Keratinocyte (primary cell): Measurements from ENCODE around the gene TOR3A. TPM values are rescaled to one million over a fixed set of nuclear protein-coding genes. Genes with fewer than 3 reads are reported as not detected.

Experiments used
- DNase-seq: peaks from one replicate; pipeline ENCODE4 v3.0.0-alpha.2; 2011; ENCODE audit warnings: low read depth, missing footprints, low spot score
- FAIRE-seq: peaks from 2 replicates; lab custom pipeline; 2011; peaks lifted over from hg19 to GRCh38; lab: Jason Lieb, UNC
- H2AFZ ChIP-seq: 2 replicates; pipeline ENCODE4 v1.6.0; 2012; ENCODE audit warnings: low read length, control low read depth, inconsistent platforms; ENCODE audit not compliant: control insufficient read depth
- H3K27ac ChIP-seq: 2 replicates; pipeline ENCODE4 v1.5.1; 2011; ENCODE audit warnings: low read length; ENCODE audit not compliant: control insufficient read depth, insufficient read depth
- H3K27me3 ChIP-seq: 3 replicates; pipeline ENCODE4 v1.6.0; 2011; ENCODE audit warnings: low read length; ENCODE audit not compliant: control insufficient read depth, insufficient read depth; ENCODE audit errors: extremely low read depth
- H3K36me3 ChIP-seq, 2 experiments: 2 replicates in 1 of 2; 3 replicates in 1 of 2; pipeline ENCODE4 v1.5.1; 2011; ENCODE audit warnings: low read length in 2 of 2, mild to moderate bottlenecking in 1 of 2; ENCODE audit not compliant: control insufficient read depth in 2 of 2, insufficient read depth in 2 of 2; ENCODE audit errors: extremely low read depth in 1 of 2
- H3K4me1 ChIP-seq: 3 replicates; pipeline ENCODE4 v1.5.1; 2011; ENCODE audit warnings: low read length; ENCODE audit not compliant: control insufficient read depth, insufficient read depth; ENCODE audit errors: extremely low read depth
- H3K4me2 ChIP-seq: 3 replicates; pipeline ENCODE4 v1.6.0; 2011; ENCODE audit warnings: low read depth, low read length; ENCODE audit not compliant: control insufficient read depth, insufficient read depth; ENCODE audit errors: extremely low read depth
- H3K4me3 ChIP-seq, 3 experiments: fragments of 200-600 bp in 1 of 3; sonication (generic) in 1 of 3; 2 replicates in 2 of 3; 3 replicates in 1 of 3; pipeline ENCODE4 v1.5.1; 2011 to 2016; ENCODE audit warnings: low read length in 3 of 3, mild to moderate bottlenecking in 3 of 3, control low read depth in 2 of 3, inconsistent platforms in 1 of 3, low read depth in 1 of 3, mixed read lengths in 1 of 3, mixed run types in 1 of 3, moderate library complexity in 1 of 3; ENCODE audit not compliant: control insufficient read depth in 2 of 3, insufficient read depth in 2 of 3; ENCODE audit errors: extremely low read depth in 1 of 3
- H3K79me2 ChIP-seq: 2 replicates; pipeline ENCODE4 v1.6.0; 2012; ENCODE audit warnings: low read length; ENCODE audit not compliant: control insufficient read depth, insufficient read depth
- H3K9ac ChIP-seq: 3 replicates; pipeline ENCODE4 v1.6.0; 2011; ENCODE audit warnings: low read length; ENCODE audit not compliant: control insufficient read depth, insufficient read depth; ENCODE audit errors: extremely low read depth
- H3K9me1 ChIP-seq: 3 replicates; pipeline ENCODE4 v1.6.0; 2011; ENCODE audit warnings: low read length; ENCODE audit not compliant: control insufficient read depth, insufficient read depth; ENCODE audit errors: extremely low read depth
- H3K9me3 ChIP-seq: 2 replicates; pipeline ENCODE4 v1.5.1; 2012; ENCODE audit warnings: low read depth, low read length; ENCODE audit not compliant: control insufficient read depth
- H4K20me1 ChIP-seq: 3 replicates; pipeline ENCODE4 v1.6.0; 2011; ENCODE audit warnings: low read length; ENCODE audit not compliant: control insufficient read depth, insufficient read depth; ENCODE audit errors: extremely low read depth
- CTCF ChIP-seq, 3 experiments: IDR thresholded peaks in 1 of 3; conservative IDR thresholded peaks in 1 of 3; optimal IDR thresholded peaks in 1 of 3; 2 replicates in 2 of 3; 3 replicates in 1 of 3; pipeline versions ENCODE3 to v1.5.1; 2011; ENCODE audit warnings: low read length in 3 of 3, mild to moderate bottlenecking in 3 of 3, moderate library complexity in 2 of 3, control low read depth in 1 of 3, inconsistent platforms in 1 of 3; ENCODE audit not compliant: insufficient read depth in 2 of 3; ENCODE audit errors: extremely low read depth in 1 of 3
- EZH2 ChIP-seq: IDR thresholded peaks from one replicate; pipeline ENCODE4 v1.6.1; 2012; ENCODE audit warnings: inconsistent platforms, mild to moderate bottlenecking, low read length, moderate library complexity
- dilution Hi-C: fragments of 300-500 bp; cut with MboI; formaldehyde crosslinking; loops from one replicate; pipeline ENCODE4 v1.7.0; 2020; ENCODE audit warnings: low sequenced_read_pairs; ENCODE audit not compliant: extremely low pct_ligation_motif_present
- polyA minus RNA-seq, 3 experiments: library from RNA; depleted of rRNA, polyadenylated mRNA; stranded (reverse); fragments of >200 nt; gene quantifications; 1 replicate in 1 of 3; 2 replicates in 1 of 3; 3 replicates in 1 of 3; pipeline ENCODE4 v1.2.3, GENCODE V29; 2011
- polyA plus RNA-seq, 5 experiments: library from polyadenylated mRNA; depleted of rRNA in 3 of 5; stranded (reverse) in 3 of 5; stranded (forward) in 1 of 5; unstranded in 1 of 5; fragments of >200 nt; gene quantifications; 1 replicate in 1 of 5; 2 replicates in 3 of 5; 3 replicates in 1 of 5; pipeline versions ENCODE4 v1.2.1 to v1.2.3, GENCODE V29; 2011 to 2012; ENCODE audit warnings: missing spikeins in 2 of 5, low read depth in 1 of 5, low replicate concordance in 1 of 5

The TOR3A gene
- polyA plus RNA-seq (16.8 to 21.3 TPM (median 20.4 TPM) in 3 replicates), polyA minus RNA-seq (30.3 to 44.8 TPM (median 30.8 TPM) in 3 replicates)
- polyA plus RNA-seq (2011; ENCODE audit: low read depth) = 4.0 TPM
- polyA plus RNA-seq (2011; cell fraction: cytosol; rRNA removed) = 9.4 and 10.7 TPM in 2 replicates
- polyA plus RNA-seq (2011; cell fraction: nucleus; rRNA removed) = 19.3 and 22.2 TPM in 2 replicates
- polyA plus RNA-seq (2012; ENCODE audit: low replicate concordance) = 16.5 and 17.3 TPM in 2 replicates
- 27.2 TPM for polyA minus RNA-seq (2011; cell fraction: cytosol; rRNA and poly(A)+ RNA removed)
- 20.8 and 23.0 TPM in 2 replicates for polyA minus RNA-seq (2011; cell fraction: nucleus; rRNA and poly(A)+ RNA removed)

DNA sequence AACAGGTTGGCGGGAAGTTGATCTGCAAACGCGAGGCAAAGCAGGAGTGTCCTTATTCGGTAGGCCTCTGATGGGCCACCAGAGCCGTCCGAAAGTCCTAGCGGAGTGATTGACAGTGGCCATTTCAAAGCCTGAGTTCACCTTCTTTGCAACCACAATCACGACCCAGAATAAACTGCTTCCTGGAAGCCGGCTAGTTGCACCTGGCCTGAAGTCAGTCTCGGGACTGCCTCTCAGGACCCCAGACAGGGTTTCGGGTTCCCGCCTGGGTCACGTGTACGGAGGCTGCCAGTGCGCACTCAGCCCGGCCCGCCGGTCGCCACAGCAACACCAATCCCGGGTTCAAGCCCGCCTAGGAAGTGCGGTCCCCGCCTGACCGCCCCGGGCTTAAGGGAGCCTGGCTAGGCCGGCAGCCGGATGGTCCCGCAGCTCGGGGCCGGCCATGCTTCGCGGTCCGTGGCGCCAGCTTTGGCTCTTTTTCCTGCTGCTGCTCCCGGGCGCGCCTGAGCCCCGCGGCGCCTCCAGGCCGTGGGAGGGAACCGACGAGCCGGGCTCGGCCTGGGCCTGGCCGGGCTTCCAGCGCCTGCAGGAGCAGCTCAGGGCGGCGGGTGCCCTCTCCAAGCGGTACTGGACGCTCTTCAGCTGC is at the start of gene TOR3A:
TSS of gene TOR3A (plus strand) at position 384 of the 646 bp plus-strand sequence. CDS start at position 443, 59 bp downstream.
- peaks cover 0 to 7% of the 10 kb centered on the region in 2 experiments for H3K36me3 ChIP-seq
- H3K27me3 ChIP-seq = no peaks in the 10 kb centered on the region
- dilution Hi-C loops = no loop called here
- peak within 1 kb of the TSS; percentile 87 for H3K9ac ChIP-seq
- TF ChIP-seq EZH2 (no peak), CTCF (optimal IDR thresholded peaks at IDR 0.05 in 1 of 3, IDR thresholded peaks at IDR 0.05 in 1 of 3, conservative IDR thresholded peaks at IDR 0.05 in 1 of 3; ENCODE audit: extremely low read depth in 1 of 3, insufficient read depth in 2 of 3, low read length in 3 of 3) (peak in 1 of 3 experiments; percentile 2)
- H3K9me1 ChIP-seq = no peaks in the 10 kb centered on the region
- H3K4me1 ChIP-seq = peaks cover 17% of the 10 kb centered on the region
- H3K4me3 ChIP-seq = peak within 1 kb of the TSS; percentile 84 to 94 (median 91)
- peak within 1 kb of the TSS; percentile 80 for H2AFZ ChIP-seq
- no peak for FAIRE-seq
- peak within 1 kb of the TSS; percentile 97 for H3K4me2 ChIP-seq
- H3K27ac ChIP-seq = peak within 1 kb of the TSS; percentile 81
- H3K9me3 ChIP-seq = no peaks in the 10 kb centered on the region
- peaks cover 19% of the 10 kb centered on the region for H3K79me2 ChIP-seq
- H4K20me1 ChIP-seq = no peaks in the 10 kb centered on the region
- DNase-seq = peak; percentile 62

- no peak overlapping the region for H2AFZ ChIP-seq
- dilution Hi-C loops = no loop called here
- no peak overlapping the region for H3K4me2 ChIP-seq
- peaks cover 2% of the 10 kb centered on the region for H4K20me1 ChIP-seq
- DNase-seq (no peak), FAIRE-seq (peak; percentile 17)
- no peak overlapping the region for H3K4me3 ChIP-seq
- no peaks in the 10 kb centered on the region for H3K27me3 ChIP-seq
- H3K27ac ChIP-seq = no peak overlapping the region
- no peaks in the 10 kb centered on the region for H3K9me3 ChIP-seq
- H3K9me1 ChIP-seq = no peaks in the 10 kb centered on the region
- TF ChIP-seq CTCF (optimal IDR thresholded peaks at IDR 0.05 in 1 of 3, IDR thresholded peaks at IDR 0.05 in 1 of 3, conservative IDR thresholded peaks at IDR 0.05 in 1 of 3; ENCODE audit: extremely low read depth in 1 of 3, insufficient read depth in 2 of 3, low read length in 3 of 3) (no peak), EZH2 (no peak)
- peaks cover 57% of the 10 kb centered on the region for H3K4me1 ChIP-seq
- no peaks in the 10 kb centered on the region for H3K36me3 ChIP-seq
- no peak overlapping the region for H3K9ac ChIP-seq
- H3K79me2 ChIP-seq = peaks cover 67% of the 10 kb centered on the region
Measured at GRCh38 chr1:179034720-179035119, 47.1 kb upstream of the TOR3A start.
